Liver (tissue), 3 donors: Measurements from ENCODE around the gene SON.

Experiments used
- ATF3 ChIP-seq: IDR thresholded peaks from 2 replicates; pipeline ENCODE4 v1.6.1; 2016; ENCODE audit warnings: antibody characterized with exemption
- CTCF ChIP-seq: fragments of 150-350 bp; IDR thresholded peaks from 2 replicates; pipeline ENCODE4 v1.5.1; 2017; ENCODE audit warnings: improper control_type of control experiment, low read depth, low read length; ENCODE audit not compliant: missing input control
- EGR1 ChIP-seq, 2 donors: IDR thresholded peaks; 2 replicates each; pipeline ENCODE4 v1.6.1; 2016 to 2018; ENCODE audit warnings: antibody characterized with exemption in 2 of 2, low read depth in 2 of 2
- JUND ChIP-seq, 2 donors: IDR thresholded peaks; 2 replicates each; pipeline ENCODE4 v1.6.1; 2016; ENCODE audit warnings: antibody characterized with exemption in 2 of 2
- MAX ChIP-seq: IDR thresholded peaks from 2 replicates; pipeline ENCODE4 v1.6.1; 2016; ENCODE audit warnings: antibody characterized with exemption
- RAD21 ChIP-seq, 2 donors: IDR thresholded peaks; 2 replicates each; pipeline ENCODE4 v1.6.1; 2016; ENCODE audit warnings: antibody characterized with exemption in 2 of 2, mild to moderate bottlenecking in 2 of 2
- RXRA ChIP-seq, 2 donors: IDR thresholded peaks; 2 replicates each; pipeline ENCODE4 v1.6.1; 2017 to 2018; ENCODE audit warnings: antibody characterized with exemption in 2 of 2, mild to moderate bottlenecking in 1 of 2
- SP1 ChIP-seq: IDR thresholded peaks from 2 replicates; pipeline ENCODE4 v1.6.1; 2018; ENCODE audit warnings: antibody characterized with exemption, mild to moderate bottlenecking
- TAF1 ChIP-seq: conservative IDR thresholded peaks from 2 replicates; pipeline ENCODE4 v1.6.1; 2016; ENCODE audit warnings: antibody characterized with exemption, mild to moderate bottlenecking
- YY1 ChIP-seq: IDR thresholded peaks from 2 replicates; pipeline ENCODE4 v1.6.1; 2016; ENCODE audit warnings: antibody characterized with exemption, mild to moderate bottlenecking
- ZBTB33 ChIP-seq: IDR thresholded peaks from 2 replicates; pipeline ENCODE4 v1.6.1; 2016; ENCODE audit warnings: antibody characterized with exemption
- donor health status: healthy.
- donor health status: healthy.

- no peak for TF ChIP-seq CTCF
- TF ChIP-seq EGR1 (IDR thresholded peaks at IDR 0.05; ENCODE audit: low read depth in 2 of 2), result no peak
- TF ChIP-seq YY1, result peak; percentile 99
- peak; percentile 26 for TF ChIP-seq ZBTB33
- peak in 1 of 2 donors; percentile 20 for TF ChIP-seq RXRA (IDR thresholded peaks at IDR 0.05)
- TF ChIP-seq ATF3, result peak; percentile 26
- TF ChIP-seq JUND (IDR thresholded peaks at IDR 0.05), result peak in 1 of 2 donors; percentile 49
- no peak for TF ChIP-seq RAD21 (IDR thresholded peaks at IDR 0.05)
- TF ChIP-seq TAF1, result peak; percentile 75
- TF ChIP-seq MAX, result peak; percentile 47
- TF ChIP-seq SP1, result peak; percentile 84
Measured at GRCh38 chr21:33542640-33543504, at the start of gene SON.
